Measurements from ENCODE around the gene KIF7.

DNA sequence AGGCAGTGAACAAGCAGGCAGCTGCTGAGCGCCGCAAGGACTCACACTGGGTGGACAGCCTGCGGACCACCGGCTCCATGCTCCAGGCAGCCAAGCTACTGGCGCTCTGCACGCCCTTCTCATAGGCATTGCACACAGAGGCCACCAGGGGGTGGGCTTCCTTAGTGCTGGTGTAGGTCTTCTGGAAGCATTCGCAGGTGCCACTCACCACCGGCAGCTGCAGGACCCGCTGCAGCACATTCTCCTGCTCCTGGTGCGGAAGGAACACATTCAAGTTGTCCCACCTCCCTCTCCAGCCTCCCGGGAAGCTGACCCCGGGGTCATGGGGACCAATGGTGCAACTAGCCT is 17.9 kb upstream of the KIF7 start:
- TF ChIP-seq, protein P1, sequence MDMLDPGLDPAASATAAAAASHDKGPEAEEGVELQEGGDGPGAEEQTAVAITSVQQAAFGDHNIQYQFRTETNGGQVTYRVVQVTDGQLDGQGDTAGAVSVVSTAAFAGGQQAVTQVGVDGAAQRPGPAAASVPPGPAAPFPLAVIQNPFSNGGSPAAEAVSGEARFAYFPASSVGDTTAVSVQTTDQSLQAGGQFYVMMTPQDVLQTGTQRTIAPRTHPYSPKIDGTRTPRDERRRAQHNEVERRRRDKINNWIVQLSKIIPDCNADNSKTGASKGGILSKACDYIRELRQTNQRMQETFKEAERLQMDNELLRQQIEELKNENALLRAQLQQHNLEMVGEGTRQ (IDR thresholded peaks at IDR 0.05; ENCODE audit: low read depth, low read length), result no peak
- TF ChIP-seq, protein P2, sequence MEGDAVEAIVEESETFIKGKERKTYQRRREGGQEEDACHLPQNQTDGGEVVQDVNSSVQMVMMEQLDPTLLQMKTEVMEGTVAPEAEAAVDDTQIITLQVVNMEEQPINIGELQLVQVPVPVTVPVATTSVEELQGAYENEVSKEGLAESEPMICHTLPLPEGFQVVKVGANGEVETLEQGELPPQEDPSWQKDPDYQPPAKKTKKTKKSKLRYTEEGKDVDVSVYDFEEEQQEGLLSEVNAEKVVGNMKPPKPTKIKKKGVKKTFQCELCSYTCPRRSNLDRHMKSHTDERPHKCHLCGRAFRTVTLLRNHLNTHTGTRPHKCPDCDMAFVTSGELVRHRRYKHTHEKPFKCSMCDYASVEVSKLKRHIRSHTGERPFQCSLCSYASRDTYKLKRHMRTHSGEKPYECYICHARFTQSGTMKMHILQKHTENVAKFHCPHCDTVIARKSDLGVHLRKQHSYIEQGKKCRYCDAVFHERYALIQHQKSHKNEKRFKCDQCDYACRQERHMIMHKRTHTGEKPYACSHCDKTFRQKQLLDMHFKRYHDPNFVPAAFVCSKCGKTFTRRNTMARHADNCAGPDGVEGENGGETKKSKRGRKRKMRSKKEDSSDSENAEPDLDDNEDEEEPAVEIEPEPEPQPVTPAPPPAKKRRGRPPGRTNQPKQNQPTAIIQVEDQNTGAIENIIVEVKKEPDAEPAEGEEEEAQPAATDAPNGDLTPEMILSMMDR (conservative IDR thresholded peaks at IDR 0.05; ENCODE audit: low read depth, low read length), result peak; percentile 28; the same call in 1 of the 2 replicates
- TF ChIP-seq FOS (IDR thresholded peaks at IDR 0.05; ENCODE audit: low read depth, low read length) (no peak), POLR2A (IDR thresholded peaks at IDR 0.05; ENCODE audit: low read depth, low read length) (no peak), RFX5 (IDR thresholded peaks at IDR 0.05; ENCODE audit: low read depth, low read length) (no peak), BHLHE40 (IDR thresholded peaks at IDR 0.05; ENCODE audit: low read depth, low read length) (no peak), CHD1 (IDR thresholded peaks at IDR 0.05; ENCODE audit: low read depth, low read length) (no peak), SMC3 (IDR thresholded peaks at IDR 0.05; ENCODE audit: low read depth, low read length) (no peak), RAD21 (IDR thresholded peaks at IDR 0.05; ENCODE audit: low read length) (peak; percentile 5; the same call in 1 of the 2 replicates), RCOR1 (IDR thresholded peaks at IDR 0.05; ENCODE audit: insufficient replicate concordance, low read length) (no peak), NFE2L2 (IDR thresholded peaks at IDR 0.05; ENCODE audit: low read depth, low read length) (no peak), MAFK (IDR thresholded peaks at IDR 0.05; ENCODE audit: low read depth, low read length) (no peak)
- TF ChIP-seq, protein P3, sequence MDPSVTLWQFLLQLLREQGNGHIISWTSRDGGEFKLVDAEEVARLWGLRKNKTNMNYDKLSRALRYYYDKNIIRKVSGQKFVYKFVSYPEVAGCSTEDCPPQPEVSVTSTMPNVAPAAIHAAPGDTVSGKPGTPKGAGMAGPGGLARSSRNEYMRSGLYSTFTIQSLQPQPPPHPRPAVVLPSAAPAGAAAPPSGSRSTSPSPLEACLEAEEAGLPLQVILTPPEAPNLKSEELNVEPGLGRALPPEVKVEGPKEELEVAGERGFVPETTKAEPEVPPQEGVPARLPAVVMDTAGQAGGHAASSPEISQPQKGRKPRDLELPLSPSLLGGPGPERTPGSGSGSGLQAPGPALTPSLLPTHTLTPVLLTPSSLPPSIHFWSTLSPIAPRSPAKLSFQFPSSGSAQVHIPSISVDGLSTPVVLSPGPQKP (IDR thresholded peaks at IDR 0.05; ENCODE audit: borderline replicate concordance, low read depth, low read length), result no peak
